Smooth muscle cell (in vitro differentiated cells): ENCODE measurements around the gene CEND1. TPM values are rescaled to one million over a fixed set of nuclear protein-coding genes. Genes with fewer than 3 reads are reported as not detected.
A peak's percentile ranks its signal among the peaks of the same experiment; 100 is the strongest.

ENCODE experiments used
- DNase-seq: peaks from one replicate; lab custom pipeline; 2025; ENCODE audit not compliant: unreplicated experiment; lab: John Stamatoyannopoulos, UW
- H2AFZ ChIP-seq: fragments of 200-600 bp; sonication (generic); 2 replicates; pipeline ENCODE4 v1.6.0; 2016; ENCODE audit warnings: antibody characterized with exemption, low read depth, mild to moderate bottlenecking
- H3F3A ChIP-seq: fragments of 200-600 bp; sonication (generic); 2 replicates; pipeline ENCODE4 v1.6.0; 2017; ENCODE audit warnings: antibody characterized with exemption, low read depth
- H3K27ac ChIP-seq: fragments of 200-600 bp; sonication (generic); 2 replicates; pipeline ENCODE4 v1.5.1; 2016; ENCODE audit warnings: low read depth, mild to moderate bottlenecking
- H3K27me3 ChIP-seq: fragments of 200-600 bp; sonication (generic); 2 replicates; pipeline ENCODE4 v1.6.1; 2016; ENCODE audit warnings: low read depth, mild to moderate bottlenecking
- H3K36me3 ChIP-seq: fragments of 200-600 bp; sonication (generic); 2 replicates; pipeline ENCODE4 v1.5.1; 2016; ENCODE audit warnings: low read depth
- H3K4me1 ChIP-seq: fragments of 200-600 bp; sonication (generic); 2 replicates; pipeline ENCODE4 v1.5.1; 2016; ENCODE audit warnings: low read depth
- H3K4me2 ChIP-seq: fragments of 200-600 bp; sonication (generic); 2 replicates; pipeline ENCODE4 v1.6.0; 2016; ENCODE audit warnings: mild to moderate bottlenecking
- H3K4me3 ChIP-seq: fragments of 200-600 bp; sonication (generic); 2 replicates; pipeline ENCODE4 v1.5.1; 2016; ENCODE audit warnings: mild to moderate bottlenecking
- H3K79me2 ChIP-seq: fragments of 200-600 bp; sonication (generic); 2 replicates; pipeline ENCODE4 v1.6.0; 2016; ENCODE audit warnings: low read depth, mild to moderate bottlenecking
- H3K9ac ChIP-seq: fragments of 200-600 bp; sonication (generic); 2 replicates; pipeline ENCODE4 v1.6.0; 2016; ENCODE audit warnings: low read depth
- H3K9me3 ChIP-seq: fragments of 200-600 bp; sonication (generic); replicated peaks from 2 replicates; pipeline ENCODE4 v1.5.1; 2016; ENCODE audit warnings: low read depth
- H4K20me1 ChIP-seq: fragments of 200-600 bp; sonication (generic); 2 replicates; pipeline ENCODE4 v1.6.0; 2016; ENCODE audit warnings: low read depth
- CTCF ChIP-seq: fragments of 200-600 bp; sonication (generic); IDR thresholded peaks from 2 replicates; pipeline ENCODE4 v1.5.1; 2017; ENCODE audit warnings: borderline replicate concordance, mild to moderate bottlenecking, antibody characterized with exemption; ENCODE audit not compliant: insufficient read depth, poor library complexity, severe bottlenecking
- WGBS: methylation state at CpG from one replicate; pipeline ENCODE4 v1.1.7; 2016; ENCODE audit warnings: low lambda C conversion rate; 5-methylcytosine and 5-hydroxymethylcytosine counted together
- polyA plus RNA-seq: library from polyadenylated mRNA; unstranded; fragments of >200 nt; fragmentation: Nextera tagmentation; extraction: Ambion mirVana; gene quantifications from 2 replicates; pipeline ENCODE4 v1.2.1, GENCODE V29; 2016
- total RNA-seq: library from RNA; depleted of rRNA; stranded (reverse); fragments of >200 nt; gene quantifications from 2 replicates; pipeline ENCODE4 v1.2.3, GENCODE V29; 2014

Gene CEND1
- total and polyA plus RNA-seq, 2 experiments from 2014 or later: 0.13 TPM; not detected in 1

- peak overlapping the region; percentile 22 for H3K27ac ChIP-seq
- peaks cover 3% of the 10 kb centered on the region for H3F3A ChIP-seq
- no peak for DNase-seq
- 7% methylated on average over 18 of the region's 18 CpGs for WGBS
- H2AFZ ChIP-seq: peak overlapping the region; percentile 86
- peak overlapping the region; percentile 89 for H3K9ac ChIP-seq
- no peak for TF ChIP-seq CTCF
- peak overlapping the region; percentile 98 for H3K4me2 ChIP-seq
- H3K27me3 ChIP-seq: no peaks in the 10 kb centered on the region
- no peaks in the 10 kb centered on the region for H3K9me3 ChIP-seq
- H3K36me3 ChIP-seq: no peaks in the 10 kb centered on the region
- H3K79me2 ChIP-seq: peaks cover 57% of the 10 kb centered on the region
- H3K4me1 ChIP-seq: peaks cover 13% of the 10 kb centered on the region
- peaks cover 48% of the 10 kb centered on the region for H4K20me1 ChIP-seq
- H3K4me3 ChIP-seq: peak overlapping the region; percentile 95
Measured at GRCh38 chr11:748007-748359, 41.9 kb downstream of the CEND1 start.

GRCh38 chr11:747158-748006 lies 42.5 kb downstream of the CEND1 start, which contains the start of gene TALDO1:
Gene TALDO1, plus strand, starts transcription at chr11:747464. Its CDS starts 18 bp downstream, at chr11:747482.
- H3K4me1 ChIP-seq: peaks cover 13% of the 10 kb centered on the region
- peak; percentile 66 for DNase-seq
- H3K4me3 ChIP-seq: peak within 1 kb of the TSS; percentile 95
- H2AFZ ChIP-seq: peak within 1 kb of the TSS; percentile 86
- no peaks in the 10 kb centered on the region for H3K36me3 ChIP-seq
- H3F3A ChIP-seq: peaks cover 3% of the 10 kb centered on the region
- H3K79me2 ChIP-seq: peaks cover 51% of the 10 kb centered on the region
- peak; percentile 10 for TF ChIP-seq CTCF
- no peaks in the 10 kb centered on the region for H3K9me3 ChIP-seq
- H3K4me2 ChIP-seq: peak within 1 kb of the TSS; percentile 98
- peak within 1 kb of the TSS; percentile 46 for H3K27ac ChIP-seq
- peak within 1 kb of the TSS; percentile 89 for H3K9ac ChIP-seq
- H4K20me1 ChIP-seq: peaks cover 42% of the 10 kb centered on the region
- WGBS: under 1% methylated on average over 91 of the region's 112 CpGs
- no peaks in the 10 kb centered on the region for H3K27me3 ChIP-seq

GRCh38 chr11:746289-747157 lies 43.4 kb downstream of the CEND1 start:
- 19% methylated on average over 46 of the region's 46 CpGs for WGBS
- no peaks in the 10 kb centered on the region for H3K9me3 ChIP-seq
- H3K27ac ChIP-seq: peak overlapping the region; percentile 46

More at GRCh38 chr11:746289-747157, 43.4 kb downstream of the CEND1 start:
- H3K9ac ChIP-seq: peak overlapping the region; percentile 25
- no peaks in the 10 kb centered on the region for H3K36me3 ChIP-seq
- no peak for TF ChIP-seq CTCF
- peak overlapping the region; percentile 79 for H2AFZ ChIP-seq
- peak overlapping the region; percentile 95 for H3K4me3 ChIP-seq
- peak overlapping the region; percentile 98 for H3K4me2 ChIP-seq
- H3F3A ChIP-seq: peaks cover 3% of the 10 kb centered on the region
- H4K20me1 ChIP-seq: peaks cover 35% of the 10 kb centered on the region
- peaks cover 13% of the 10 kb centered on the region for H3K4me1 ChIP-seq
- no peak for DNase-seq
- H3K27me3 ChIP-seq: no peaks in the 10 kb centered on the region
- H3K79me2 ChIP-seq: peaks cover 43% of the 10 kb centered on the region
